Stimulated activated CD8-positive, alpha-beta memory T cell treated with anti-CD3 and anti-CD28 coated beads, Interleukin-15, amount 100 ng/mL, for 24 hours (primary cell): ENCODE measurements around the gene VAMP3.
"Not testable (repeated sequence)": the region's sequence is repeated elsewhere in the genome, so short reads cannot be mapped to it uniquely, and the experiment has no call there.

Experiments
- DNase-seq: peaks from one replicate; pipeline ENCODE4 v3.0.0-alpha.2; 2020; ENCODE audit warnings: low read depth

The VAMP3 gene

GRCh38 chr1:7768583-7768982 is 2.5 kb upstream of the VAMP3 start:
- DNase-seq, result no peak

DNA sequence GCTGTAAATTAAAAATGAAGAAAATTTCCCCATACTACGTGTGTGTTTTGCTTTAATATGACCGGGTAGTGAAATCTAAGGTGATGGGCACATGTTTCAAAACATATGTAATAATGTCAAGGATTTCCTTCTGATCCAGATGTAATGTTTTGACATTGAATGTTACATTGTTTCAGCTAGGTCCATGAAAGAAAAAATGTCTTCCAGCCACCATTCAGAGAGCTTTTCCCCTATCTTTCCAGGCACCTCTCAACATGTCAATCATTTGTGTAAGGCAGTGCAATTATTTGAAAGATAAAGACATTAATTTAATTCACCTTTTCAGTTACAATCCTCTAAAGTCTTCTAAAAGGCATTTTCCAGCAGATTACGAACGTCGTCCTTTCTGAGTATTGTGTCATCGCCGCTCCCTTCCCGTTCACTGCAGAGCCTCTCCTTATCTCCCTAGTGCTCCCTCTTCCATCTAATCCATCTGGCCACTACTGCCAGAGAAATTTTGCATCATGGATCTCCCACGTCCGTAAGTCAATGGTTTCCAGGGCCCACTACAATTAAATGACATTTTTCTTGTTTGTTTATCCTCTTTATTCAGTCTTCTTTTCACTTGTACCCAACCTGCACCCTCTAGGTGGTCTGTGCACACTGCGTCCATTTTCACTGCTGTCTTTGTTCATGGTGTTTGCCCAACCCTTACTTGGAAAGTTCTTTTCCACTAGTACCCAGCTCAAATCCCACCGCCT is 1.3 kb upstream of the VAMP3 start:
- DNase-seq, result no peak

- no peak for DNase-seq
Measured at GRCh38 chr1:7770669-7770996, 463 bp upstream of the VAMP3 start.

- no peak for DNase-seq
Measured at GRCh38 chr1:7771823-7772299, 765 bp downstream of the VAMP3 start.

- DNase-seq, result no peak
Measured at GRCh38 chr1:7777591-7777990, 6.5 kb downstream of the VAMP3 start.

- no peak for DNase-seq
Measured at GRCh38 chr1:7778133-7778628, 7.1 kb downstream of the VAMP3 start.

- no peak for DNase-seq
Measured at GRCh38 chr1:7780976-7781375, 9.9 kb downstream of the VAMP3 start.

DNA sequence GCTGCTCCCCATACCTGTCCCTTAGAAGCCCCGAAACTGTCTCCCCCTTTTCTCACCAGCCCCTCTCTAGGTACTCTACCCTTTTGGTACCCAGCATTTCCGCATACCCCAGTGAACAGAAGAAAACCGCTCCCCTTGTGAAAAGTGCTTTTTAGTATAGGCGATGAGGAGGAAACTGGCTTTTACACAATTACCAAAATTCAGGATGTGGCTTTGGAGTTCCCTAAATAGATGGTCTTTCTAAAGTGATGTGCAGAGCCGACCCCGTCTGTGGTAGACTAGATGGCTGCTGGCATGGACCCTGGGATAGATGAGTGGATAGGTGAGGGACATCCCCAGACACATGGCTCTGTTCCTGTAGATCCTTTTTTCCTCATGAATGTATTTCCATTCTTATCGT is 10.4 kb downstream of the VAMP3 start:
- no peak for DNase-seq

DNA sequence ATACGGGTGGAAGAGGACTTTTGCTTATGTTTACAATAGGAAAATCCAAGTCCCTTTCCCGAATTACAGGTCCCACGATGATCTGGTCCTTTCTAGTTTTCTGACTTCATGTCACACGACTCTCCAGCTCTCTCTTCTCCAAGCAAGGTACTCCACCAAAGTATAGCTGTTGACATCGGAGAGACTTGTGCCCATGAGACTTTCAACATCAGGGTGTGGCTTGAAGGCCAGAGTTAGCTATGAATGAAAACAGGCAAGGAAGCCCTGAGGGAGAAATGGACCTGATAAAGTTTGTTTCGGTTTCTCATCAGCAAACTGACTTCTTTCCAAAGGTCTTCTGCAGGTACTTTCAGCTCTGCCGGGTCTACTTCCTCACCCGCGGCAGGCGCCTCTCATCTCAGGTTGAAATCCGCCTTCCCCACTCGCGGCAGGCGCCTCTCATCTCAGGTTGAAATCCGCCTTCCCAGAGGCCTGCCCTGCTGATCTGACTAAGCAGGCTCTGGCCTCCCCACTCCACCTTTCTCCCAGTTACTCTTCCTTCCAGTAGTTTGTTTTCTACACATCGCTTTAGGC is 10.9 kb downstream of the VAMP3 start:
- no peak for DNase-seq

GRCh38 chr1:7783178-7783711 is 12.1 kb downstream of the VAMP3 start:
- DNase-seq, result no peak

- peak; percentile 76 for DNase-seq
Measured at GRCh38 chr1:7783826-7784491, 12.9 kb downstream of the VAMP3 start, which contains the start of gene PER3. PER3 (plus strand) TSS chr1:7784291; CDS start chr1:7784878, 587 bp downstream.

DNA sequence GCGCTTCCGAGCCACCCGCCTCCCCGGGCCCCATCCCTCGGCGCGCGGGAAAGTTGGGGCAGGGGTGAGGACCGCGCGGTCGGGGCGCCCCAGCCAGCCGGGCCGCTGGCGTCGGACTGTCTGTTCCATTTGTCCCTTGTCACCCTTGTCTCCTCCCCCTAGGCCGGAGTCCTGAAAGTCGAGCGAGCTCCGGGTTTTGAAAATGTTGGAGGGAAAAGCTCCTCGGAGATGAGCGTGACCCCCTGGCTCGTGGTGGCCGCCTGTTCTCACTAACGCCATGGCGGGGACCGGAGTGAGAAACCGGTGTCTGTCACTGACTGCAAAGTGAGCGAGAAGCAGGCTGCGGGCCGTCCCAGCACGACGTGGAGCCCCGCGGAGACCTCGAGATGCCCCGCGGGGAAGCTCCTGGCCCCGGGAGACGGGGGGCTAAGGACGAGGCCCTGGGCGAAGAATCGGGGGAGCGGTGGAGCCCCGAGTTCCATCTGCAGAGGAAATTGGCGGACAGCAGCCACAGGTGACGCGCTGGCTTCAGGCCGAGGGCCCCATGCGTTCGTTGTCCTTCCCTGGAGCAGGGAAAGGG is 13.5 kb downstream of the VAMP3 start:
- DNase-seq, result no peak

GRCh38 chr1:7785108-7785507 is 14.0 kb downstream of the VAMP3 start:
- DNase-seq, result no peak

DNA sequence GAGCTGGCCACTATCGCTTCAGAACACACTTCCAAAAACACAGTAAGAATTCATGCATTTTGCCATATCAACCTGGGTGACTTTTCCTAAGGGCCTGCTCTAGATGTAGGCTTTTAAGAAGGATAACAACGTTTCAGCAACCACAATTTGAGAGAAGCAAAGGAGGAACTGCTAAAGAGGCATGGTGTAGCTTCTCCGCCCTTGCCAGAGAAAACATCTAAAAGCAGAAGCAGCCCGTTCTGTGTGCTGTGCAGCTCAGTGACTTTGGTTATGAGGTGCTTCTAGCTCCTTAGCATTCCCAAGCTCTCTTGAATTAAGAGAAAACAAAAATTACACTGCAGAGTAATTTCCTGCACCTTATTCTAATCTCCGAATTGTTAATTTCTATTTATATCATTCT is 15.7 kb downstream of the VAMP3 start:
- no peak for DNase-seq

DNA sequence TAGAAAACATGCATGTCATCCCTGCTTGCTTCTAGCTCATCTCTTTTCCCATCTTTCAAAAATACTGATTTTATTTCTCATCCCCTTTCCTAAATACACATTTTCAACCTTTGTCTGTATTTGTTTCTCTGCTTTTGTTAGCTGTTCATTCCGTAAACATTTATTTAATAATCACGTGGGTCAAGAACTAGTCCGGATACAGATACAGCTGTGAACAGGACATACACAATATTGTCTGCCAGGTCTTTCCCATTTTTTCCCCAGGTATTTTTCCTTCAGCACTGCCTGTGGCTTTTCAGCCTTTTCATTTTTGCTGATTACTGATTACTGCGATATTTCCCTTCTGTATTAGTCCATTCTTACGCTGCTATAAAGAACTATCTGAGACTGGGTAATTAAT is 18.7 kb downstream of the VAMP3 start:
- DNase-seq, result no peak

DNA sequence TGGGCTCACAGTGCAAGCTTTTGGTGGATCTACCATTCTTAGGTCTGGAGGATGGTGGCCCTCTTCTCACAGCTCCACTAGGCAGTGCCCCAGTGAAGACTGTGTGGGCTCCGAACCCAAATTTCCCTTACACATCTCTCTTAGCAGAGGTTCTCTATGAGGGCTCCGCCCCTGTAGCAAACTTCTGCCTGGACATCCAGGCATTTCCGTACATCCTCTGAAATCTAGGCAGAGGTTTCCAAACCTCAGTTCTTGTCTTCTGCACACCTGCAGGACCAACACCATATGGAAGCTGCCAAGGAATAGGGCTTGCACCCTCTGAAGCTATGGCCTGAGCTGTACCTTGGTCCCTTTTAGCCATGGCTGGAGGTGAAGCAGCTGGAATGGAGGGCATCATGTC is 19.9 kb downstream of the VAMP3 start:
- not testable (repeated sequence) for DNase-seq

- no peak for DNase-seq
Measured at GRCh38 chr1:7795406-7795805, 24.3 kb downstream of the VAMP3 start.

DNA sequence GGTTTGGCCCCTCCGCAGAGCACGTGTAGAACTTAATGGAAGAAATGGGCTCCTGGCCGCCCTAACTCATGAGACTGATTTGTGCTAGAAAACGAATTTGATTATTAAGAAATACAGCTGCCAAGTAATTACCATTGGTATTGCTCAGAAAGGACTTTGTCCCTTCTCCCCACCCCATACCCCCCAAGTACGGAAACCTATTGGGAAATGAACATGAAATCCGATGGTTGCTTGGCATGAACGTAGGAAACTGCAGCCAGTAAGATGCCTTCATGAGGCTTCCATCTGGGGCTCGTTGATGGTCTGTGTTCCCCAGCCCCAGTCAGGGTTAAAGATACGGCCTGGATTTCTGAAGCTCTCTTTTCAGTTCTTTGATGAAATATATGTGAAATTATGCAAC is 34.4 kb downstream of the VAMP3 start:
- no peak for DNase-seq

- DNase-seq, result no peak
Measured at GRCh38 chr1:7808253-7808844, 37.3 kb downstream of the VAMP3 start.

- no peak for DNase-seq
Measured at GRCh38 chr1:7809742-7810141, 38.6 kb downstream of the VAMP3 start.

DNA sequence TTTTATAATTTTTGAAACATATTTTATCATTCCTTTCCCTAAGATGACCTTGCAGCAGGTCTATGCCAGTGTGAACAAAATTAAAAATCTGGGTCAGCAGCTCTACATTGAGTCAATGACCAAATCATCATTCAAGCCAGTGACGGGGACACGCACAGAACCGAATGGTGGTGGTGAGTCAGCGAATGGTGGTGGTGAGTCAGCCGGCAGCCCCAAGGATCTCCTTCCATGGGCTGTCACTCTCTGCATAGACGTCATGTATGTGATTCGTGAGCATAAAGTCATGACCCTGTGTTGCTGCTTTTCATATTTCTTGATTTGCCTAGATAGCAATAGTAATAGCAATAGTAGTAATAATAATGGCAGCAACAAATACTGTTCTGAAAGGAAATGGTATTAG is 39.3 kb downstream of the VAMP3 start:
- no peak for DNase-seq

DNA sequence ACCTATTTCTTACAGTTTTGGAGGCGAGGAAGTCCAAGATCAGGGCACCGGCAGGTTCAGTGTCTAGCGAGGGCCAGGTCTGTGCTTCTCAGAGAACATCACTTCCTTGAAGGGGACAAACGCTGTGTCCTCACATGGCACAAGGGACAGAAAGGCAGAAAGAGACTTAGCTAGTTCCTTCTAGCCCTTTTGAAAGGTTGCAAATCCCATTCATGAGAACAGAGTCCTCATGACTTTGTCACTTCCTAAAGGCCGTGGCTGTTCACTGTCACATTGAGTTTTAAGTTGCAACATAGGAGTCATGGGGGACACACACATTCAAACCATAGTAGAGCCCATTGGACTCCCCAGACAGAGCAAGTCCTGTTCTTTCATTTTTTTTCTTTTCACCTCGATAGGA is 40.4 kb downstream of the VAMP3 start:
- DNase-seq, result no peak
